Fibroblast of skin of right quadriceps (primary cell): ENCODE results near the gene KIAA2012.
"Not testable (repeated sequence)": the region's sequence is repeated elsewhere in the genome, so short reads cannot be mapped to it uniquely, and the experiment has no call there.

Experiments used
- DNase-seq: peaks from one replicate; pipeline ENCODE4 v3.0.0-alpha.2; 2013

KIAA2012 gene

GRCh38 chr2:202121532-202122162 is 48.6 kb downstream of the KIAA2012 start:
- no peak for DNase-seq

GRCh38 chr2:202122163-202122540 is 49.1 kb downstream of the KIAA2012 start:
- no peak for DNase-seq

GRCh38 chr2:202122980-202123720 is 50.1 kb downstream of the KIAA2012 start:
- peak; percentile 41 for DNase-seq

GRCh38 chr2:202124286-202124685 is 51.2 kb downstream of the KIAA2012 start:
- no peak for DNase-seq

GRCh38 chr2:202127687-202128331 is 54.8 kb downstream of the KIAA2012 start:
- DNase-seq = no peak

GRCh38 chr2:202129841-202130240 is 56.8 kb downstream of the KIAA2012 start:
- DNase-seq = peak; percentile 49

- peak; percentile 94 for DNase-seq
These were observed 60.3 kb downstream of the KIAA2012 start for GRCh38 chr2:202133200-202133908.

GRCh38 chr2:202133909-202134265 is 60.8 kb downstream of the KIAA2012 start:
- DNase-seq = peak; percentile 95

- peak; percentile 99 for DNase-seq
These were observed 62.2 kb downstream of the KIAA2012 start for GRCh38 chr2:202135091-202135874.

GRCh38 chr2:202136039-202136438 is 63.0 kb downstream of the KIAA2012 start:
- not testable (repeated sequence) for DNase-seq

GRCh38 chr2:202136526-202136925 is 63.5 kb downstream of the KIAA2012 start:
- DNase-seq = no peak

GRCh38 chr2:202140522-202141252 is 67.6 kb downstream of the KIAA2012 start:
- peak; percentile 80 for DNase-seq

GRCh38 chr2:202141329-202141947 is 68.4 kb downstream of the KIAA2012 start:
- DNase-seq = no peak

GRCh38 chr2:202142540-202142939 is 69.5 kb downstream of the KIAA2012 start:
- DNase-seq = no peak

GRCh38 chr2:202147775-202148174 is 74.7 kb downstream of the KIAA2012 start:
- DNase-seq = no peak

- DNase-seq = no peak
These were observed 75.6 kb downstream of the KIAA2012 start for GRCh38 chr2:202148515-202149154.

- DNase-seq = peak; percentile 73
These were observed 76.2 kb downstream of the KIAA2012 start for GRCh38 chr2:202149155-202149762.

- DNase-seq = no peak
These were observed 76.9 kb downstream of the KIAA2012 start for GRCh38 chr2:202149936-202150335.

GRCh38 chr2:202152104-202152715 is 79.2 kb downstream of the KIAA2012 start:
- DNase-seq = peak; percentile 92

GRCh38 chr2:202154613-202155012 is 81.6 kb downstream of the KIAA2012 start:
- no peak for DNase-seq
